SK-N-SH (cell line): ENCODE results near the gene SNPH.

Experiments used
- CHD2 ChIP-seq: fragments of 150-350 bp; IDR thresholded peaks from 2 replicates; pipeline ENCODE4 v1.6.1; 2018; ENCODE audit warnings: low read length; ENCODE audit not compliant: partially characterized antibody
- CTCF ChIP-seq: fragments of 200-600 bp; sonication (generic); IDR thresholded peaks from 2 replicates; pipeline ENCODE4 v1.6.1; 2017; ENCODE audit warnings: antibody characterized with exemption, mild to moderate bottlenecking, moderate library complexity
- EP300 ChIP-seq, 2 experiments: IDR thresholded peaks; 2 replicates each; pipeline versions ENCODE4 v1.4.0 to v1.6.1; 2012; ENCODE audit warnings: borderline replicate concordance in 1 of 2, low read depth in 1 of 2, low read length in 1 of 2
- EZH2phosphoT487 ChIP-seq: fragments of 200-600 bp; sonication (generic); IDR thresholded peaks from 2 replicates; pipeline ENCODE4 v1.6.1; 2017; ENCODE audit warnings: low read depth, mixed run types, mild to moderate bottlenecking, antibody characterized with exemption, moderate library complexity, borderline replicate concordance
- MEF2A ChIP-seq: IDR thresholded peaks from 2 replicates; pipeline ENCODE4 v1.4.0; 2012; ENCODE audit warnings: low read depth, borderline replicate concordance
- POLR2AphosphoS5 ChIP-seq: IDR thresholded peaks from 2 replicates; pipeline ENCODE4 v1.6.1; 2012; ENCODE audit warnings: low read depth, low read length
- RAD21 ChIP-seq: IDR thresholded peaks from 2 replicates; pipeline ENCODE4 v1.6.1; 2012; ENCODE audit warnings: mild to moderate bottlenecking, low read length
- RFX5 ChIP-seq: IDR thresholded peaks from 2 replicates; pipeline ENCODE4 v1.6.1; 2012; ENCODE audit warnings: mild to moderate bottlenecking, improper control_type of control experiment, low read length
- RXRA ChIP-seq: IDR thresholded peaks from 2 replicates; pipeline ENCODE4 v1.4.0; 2012; ENCODE audit warnings: low read depth, mild to moderate bottlenecking, borderline replicate concordance
- TF ChIP-seq, protein P1 (sequence below): IDR thresholded peaks from 2 replicates; pipeline ENCODE4 v1.4.0; 2012; ENCODE audit warnings: low read depth, borderline replicate concordance
- TF ChIP-seq, protein P2 (sequence below): IDR thresholded peaks from 2 replicates; pipeline ENCODE4 v1.4.0; 2012; ENCODE audit warnings: low read depth

DNA sequence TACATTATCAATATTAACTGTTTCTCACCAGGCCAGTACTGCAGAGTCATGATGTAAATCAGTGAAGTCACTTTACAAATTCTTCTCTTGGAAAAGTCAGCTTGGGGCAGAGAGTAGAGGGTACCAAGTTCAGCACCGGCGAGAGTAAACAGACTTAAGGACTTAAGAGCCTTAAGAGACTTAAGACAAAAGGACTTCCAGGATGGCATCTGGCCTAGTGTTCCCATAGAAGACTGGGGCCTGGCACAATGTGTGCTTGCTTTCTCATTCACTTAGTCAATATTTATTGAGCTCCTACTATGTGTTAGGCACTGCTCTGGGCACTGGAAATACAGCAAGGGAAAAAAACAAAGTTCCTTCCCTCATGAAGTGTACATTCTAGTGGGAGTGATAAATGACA lies 1.4 kb upstream of the SNPH start:
- TF ChIP-seq CTCF: no peak
- TF ChIP-seq EP300 (IDR thresholded peaks at IDR 0.05; ENCODE audit: borderline replicate concordance in 1 of 2, low read depth in 1 of 2, low read length in 1 of 2): no peak
- TF ChIP-seq POLR2AphosphoS5: no peak
- TF ChIP-seq EZH2phosphoT487: no peak
- no peak for TF ChIP-seq RAD21
- TF ChIP-seq, protein P1, sequence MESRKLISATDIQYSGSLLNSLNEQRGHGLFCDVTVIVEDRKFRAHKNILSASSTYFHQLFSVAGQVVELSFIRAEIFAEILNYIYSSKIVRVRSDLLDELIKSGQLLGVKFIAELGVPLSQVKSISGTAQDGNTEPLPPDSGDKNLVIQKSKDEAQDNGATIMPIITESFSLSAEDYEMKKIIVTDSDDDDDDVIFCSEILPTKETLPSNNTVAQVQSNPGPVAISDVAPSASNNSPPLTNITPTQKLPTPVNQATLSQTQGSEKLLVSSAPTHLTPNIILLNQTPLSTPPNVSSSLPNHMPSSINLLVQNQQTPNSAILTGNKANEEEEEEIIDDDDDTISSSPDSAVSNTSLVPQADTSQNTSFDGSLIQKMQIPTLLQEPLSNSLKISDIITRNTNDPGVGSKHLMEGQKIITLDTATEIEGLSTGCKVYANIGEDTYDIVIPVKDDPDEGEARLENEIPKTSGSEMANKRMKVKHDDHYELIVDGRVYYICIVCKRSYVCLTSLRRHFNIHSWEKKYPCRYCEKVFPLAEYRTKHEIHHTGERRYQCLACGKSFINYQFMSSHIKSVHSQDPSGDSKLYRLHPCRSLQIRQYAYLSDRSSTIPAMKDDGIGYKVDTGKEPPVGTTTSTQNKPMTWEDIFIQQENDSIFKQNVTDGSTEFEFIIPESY: no peak
- no peak for TF ChIP-seq RFX5
- TF ChIP-seq CHD2: no peak
- TF ChIP-seq MEF2A: no peak
- TF ChIP-seq, protein P2, sequence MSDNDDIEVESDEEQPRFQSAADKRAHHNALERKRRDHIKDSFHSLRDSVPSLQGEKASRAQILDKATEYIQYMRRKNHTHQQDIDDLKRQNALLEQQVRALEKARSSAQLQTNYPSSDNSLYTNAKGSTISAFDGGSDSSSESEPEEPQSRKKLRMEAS: no peak
- no peak for TF ChIP-seq RXRA
